Peyer's patch (tissue), 4 donors: Measurements from ENCODE around the gene MEI4.

Experiments
- POLR2A ChIP-seq, 2 donors: fragments of 450-650 bp; IDR thresholded peaks; one replicate each; pipeline ENCODE4 v1.5.1; 2017; ENCODE audit warnings: antibody characterized with exemption in 2 of 2, mild to moderate bottlenecking in 2 of 2, moderate library complexity in 2 of 2
- TF ChIP-seq, protein P1 (sequence below), 6 experiments: fragments of 450-650 bp in 4 of 6; fragments of 200-600 bp in 2 of 6; sonication (generic) in 1 of 6; IDR thresholded peaks; one replicate each; pipeline ENCODE4 v1.5.1; 2017 to 2019; ENCODE audit warnings: antibody characterized with exemption in 6 of 6, mild to moderate bottlenecking in 3 of 6, moderate library complexity in 1 of 6

DNA sequence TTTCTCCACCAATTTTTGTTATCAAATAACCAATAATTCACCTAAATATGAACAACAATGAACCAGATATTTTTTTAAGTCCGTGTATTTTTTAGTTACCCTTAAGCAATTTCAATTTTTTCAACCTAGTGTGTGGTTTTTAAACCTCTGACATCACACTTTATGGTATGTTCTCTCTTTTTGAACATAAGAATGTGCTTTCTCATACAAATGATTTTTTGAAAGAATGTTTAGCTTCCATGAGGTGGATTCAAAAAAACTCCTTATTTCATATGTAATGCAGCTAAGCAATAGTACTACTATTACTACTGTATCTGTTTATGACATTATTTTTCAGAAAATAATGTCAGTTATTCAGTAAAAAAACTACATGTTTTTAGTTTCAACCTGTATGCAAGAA is 19.4 kb upstream of the MEI4 start:
- TF ChIP-seq POLR2A (IDR thresholded peaks at IDR 0.05), result no peak
- TF ChIP-seq, protein P1, sequence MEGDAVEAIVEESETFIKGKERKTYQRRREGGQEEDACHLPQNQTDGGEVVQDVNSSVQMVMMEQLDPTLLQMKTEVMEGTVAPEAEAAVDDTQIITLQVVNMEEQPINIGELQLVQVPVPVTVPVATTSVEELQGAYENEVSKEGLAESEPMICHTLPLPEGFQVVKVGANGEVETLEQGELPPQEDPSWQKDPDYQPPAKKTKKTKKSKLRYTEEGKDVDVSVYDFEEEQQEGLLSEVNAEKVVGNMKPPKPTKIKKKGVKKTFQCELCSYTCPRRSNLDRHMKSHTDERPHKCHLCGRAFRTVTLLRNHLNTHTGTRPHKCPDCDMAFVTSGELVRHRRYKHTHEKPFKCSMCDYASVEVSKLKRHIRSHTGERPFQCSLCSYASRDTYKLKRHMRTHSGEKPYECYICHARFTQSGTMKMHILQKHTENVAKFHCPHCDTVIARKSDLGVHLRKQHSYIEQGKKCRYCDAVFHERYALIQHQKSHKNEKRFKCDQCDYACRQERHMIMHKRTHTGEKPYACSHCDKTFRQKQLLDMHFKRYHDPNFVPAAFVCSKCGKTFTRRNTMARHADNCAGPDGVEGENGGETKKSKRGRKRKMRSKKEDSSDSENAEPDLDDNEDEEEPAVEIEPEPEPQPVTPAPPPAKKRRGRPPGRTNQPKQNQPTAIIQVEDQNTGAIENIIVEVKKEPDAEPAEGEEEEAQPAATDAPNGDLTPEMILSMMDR (IDR thresholded peaks at IDR 0.05), result no peak
